HEK293T (cell line): ENCODE results near the gene TCEANC2.

ENCODE experiments used
- ARNT ChIP-seq: fragments of 450-650 bp; IDR thresholded peaks from 2 replicates; pipeline ENCODE4 v1.6.1; 2017; ENCODE audit warnings: mild to moderate bottlenecking
- BHLHE40 ChIP-seq: fragments of 450-650 bp; IDR thresholded peaks from 2 replicates; pipeline ENCODE4 v1.6.1; 2016; ENCODE audit warnings: mild to moderate bottlenecking, moderate library complexity, borderline replicate concordance
- CTBP1 ChIP-seq: fragments of 450-650 bp; IDR thresholded peaks from 2 replicates; pipeline ENCODE4 v1.6.1; 2016; ENCODE audit warnings: borderline replicate concordance
- ELF4 ChIP-seq: fragments of 450-650 bp; IDR thresholded peaks from 2 replicates; pipeline ENCODE4 v1.6.1; 2017; ENCODE audit warnings: antibody characterized with exemption
- FOXA1 ChIP-seq: fragments of 450-650 bp; IDR thresholded peaks from 2 replicates; pipeline ENCODE4 v1.6.1; 2016; ENCODE audit warnings: mild to moderate bottlenecking
- FOXK2 ChIP-seq: fragments of 450-650 bp; IDR thresholded peaks from 2 replicates; pipeline ENCODE4 v1.6.1; 2016; ENCODE audit warnings: mild to moderate bottlenecking
- FOXM1 ChIP-seq: fragments of 450-650 bp; IDR thresholded peaks from 2 replicates; pipeline ENCODE4 v1.6.1; 2017; ENCODE audit warnings: mild to moderate bottlenecking, borderline replicate concordance
- L3MBTL2 ChIP-seq: fragments of 450-650 bp; conservative IDR thresholded peaks from 2 replicates; pipeline ENCODE4 v1.6.1; 2016; ENCODE audit warnings: mild to moderate bottlenecking
- LEF1 ChIP-seq: fragments of 450-650 bp; IDR thresholded peaks from 2 replicates; pipeline ENCODE4 v1.6.1; 2017; ENCODE audit warnings: mild to moderate bottlenecking, borderline replicate concordance
- NFRKB ChIP-seq: fragments of 450-650 bp; IDR thresholded peaks from 2 replicates; pipeline ENCODE4 v1.6.1; 2016; ENCODE audit warnings: mild to moderate bottlenecking, moderate library complexity
- SP1 ChIP-seq: fragments of 450-650 bp; IDR thresholded peaks from 2 replicates; pipeline ENCODE4 v1.6.1; 2017
- SUZ12 ChIP-seq: fragments of 450-650 bp; IDR thresholded peaks from 2 replicates; pipeline ENCODE4 v1.6.1; 2016; ENCODE audit warnings: mild to moderate bottlenecking
- TARDBP ChIP-seq: fragments of 450-650 bp; IDR thresholded peaks from 2 replicates; pipeline ENCODE4 v1.6.1; 2016
- ZNF384 ChIP-seq: fragments of 450-650 bp; IDR thresholded peaks from 2 replicates; pipeline ENCODE4 v1.6.1; 2016

DNA sequence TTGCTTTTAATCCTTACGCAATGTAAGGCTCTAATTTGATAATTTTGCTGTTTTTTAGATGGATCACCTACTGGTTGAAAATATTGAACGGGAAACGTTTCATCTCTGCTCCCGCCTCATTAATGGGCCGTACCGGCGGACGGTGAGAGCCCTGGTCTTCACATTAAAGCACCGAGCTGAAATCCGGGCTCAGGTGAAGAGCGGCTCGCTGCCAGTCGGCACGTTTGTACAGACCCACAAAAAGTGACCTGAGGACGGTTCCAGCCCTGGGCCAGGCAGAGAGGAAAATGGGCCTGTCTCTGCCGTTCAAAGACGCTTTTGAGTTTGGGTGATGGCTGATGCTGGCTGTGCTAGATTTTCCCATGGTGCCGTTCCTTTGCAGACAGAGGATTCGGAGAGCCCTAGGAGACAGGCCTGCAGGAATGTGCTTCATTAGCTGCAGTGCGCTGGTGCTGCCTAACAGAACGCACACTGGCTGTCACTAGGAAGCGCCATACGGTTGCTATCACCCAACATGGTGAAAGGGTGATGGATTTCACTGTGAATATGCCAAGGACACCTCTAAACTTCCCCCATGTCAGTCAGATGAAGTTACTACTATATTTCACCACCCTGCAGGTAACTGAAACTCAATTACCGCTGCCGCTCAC, 42.9 kb downstream of the TCEANC2 start:
- TF ChIP-seq TARDBP (no peak), SP1 (no peak), SUZ12 (no peak), NFRKB (no peak), FOXM1 (no peak), ARNT (no peak), BHLHE40 (no peak), L3MBTL2 (no peak), LEF1 (no peak), ZNF384 (no peak), FOXA1 (no peak), FOXK2 (no peak), CTBP1 (no peak), ELF4 (no peak)
